ENCODE measurements around the gene CRB3.

DNA sequence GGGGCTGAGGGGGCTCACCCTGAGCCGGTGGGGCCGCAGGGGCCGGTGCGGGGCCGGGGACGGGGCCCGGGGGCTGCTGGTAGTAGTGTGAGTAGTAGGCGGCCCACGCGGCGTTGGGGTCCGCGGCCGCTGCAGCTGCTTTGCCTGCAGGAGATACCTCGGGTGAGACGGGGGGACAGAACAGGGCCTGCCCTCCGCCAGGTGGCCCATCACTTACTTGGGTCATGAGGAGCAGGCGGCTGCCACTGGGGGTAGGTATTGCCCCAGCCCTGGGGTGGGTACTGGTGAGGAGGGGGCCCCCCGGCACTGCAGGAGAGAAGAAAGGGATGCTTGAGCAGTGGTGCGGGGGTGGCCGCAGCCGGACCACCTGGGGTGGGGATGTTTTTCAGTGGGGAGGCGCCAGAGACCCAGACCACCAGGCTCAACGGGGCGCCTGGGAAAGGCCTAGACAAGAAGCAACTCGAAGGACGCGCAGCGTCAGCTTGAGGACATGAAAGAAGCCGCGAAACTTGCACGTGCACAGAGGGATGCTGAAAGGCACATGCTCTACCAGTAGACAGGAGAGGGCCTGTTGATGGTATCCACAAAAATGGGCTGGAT is 48.4 kb upstream of the CRB3 start:
- no peak for TF ChIP-seq RFX5 (IDR thresholded peaks at IDR 0.05; ENCODE audit: low read depth, low read length)
- TF ChIP-seq, protein P1, sequence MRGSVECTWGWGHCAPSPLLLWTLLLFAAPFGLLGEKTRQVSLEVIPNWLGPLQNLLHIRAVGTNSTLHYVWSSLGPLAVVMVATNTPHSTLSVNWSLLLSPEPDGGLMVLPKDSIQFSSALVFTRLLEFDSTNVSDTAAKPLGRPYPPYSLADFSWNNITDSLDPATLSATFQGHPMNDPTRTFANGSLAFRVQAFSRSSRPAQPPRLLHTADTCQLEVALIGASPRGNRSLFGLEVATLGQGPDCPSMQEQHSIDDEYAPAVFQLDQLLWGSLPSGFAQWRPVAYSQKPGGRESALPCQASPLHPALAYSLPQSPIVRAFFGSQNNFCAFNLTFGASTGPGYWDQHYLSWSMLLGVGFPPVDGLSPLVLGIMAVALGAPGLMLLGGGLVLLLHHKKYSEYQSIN (CRISPR knock-in tag; IDR thresholded peaks at IDR 0.05; ENCODE audit: borderline replicate concordance), result no peak
- no peak for TF ChIP-seq GABPB1 (CRISPR knock-in tag; IDR thresholded peaks at IDR 0.05)
- TF ChIP-seq, protein P2, sequence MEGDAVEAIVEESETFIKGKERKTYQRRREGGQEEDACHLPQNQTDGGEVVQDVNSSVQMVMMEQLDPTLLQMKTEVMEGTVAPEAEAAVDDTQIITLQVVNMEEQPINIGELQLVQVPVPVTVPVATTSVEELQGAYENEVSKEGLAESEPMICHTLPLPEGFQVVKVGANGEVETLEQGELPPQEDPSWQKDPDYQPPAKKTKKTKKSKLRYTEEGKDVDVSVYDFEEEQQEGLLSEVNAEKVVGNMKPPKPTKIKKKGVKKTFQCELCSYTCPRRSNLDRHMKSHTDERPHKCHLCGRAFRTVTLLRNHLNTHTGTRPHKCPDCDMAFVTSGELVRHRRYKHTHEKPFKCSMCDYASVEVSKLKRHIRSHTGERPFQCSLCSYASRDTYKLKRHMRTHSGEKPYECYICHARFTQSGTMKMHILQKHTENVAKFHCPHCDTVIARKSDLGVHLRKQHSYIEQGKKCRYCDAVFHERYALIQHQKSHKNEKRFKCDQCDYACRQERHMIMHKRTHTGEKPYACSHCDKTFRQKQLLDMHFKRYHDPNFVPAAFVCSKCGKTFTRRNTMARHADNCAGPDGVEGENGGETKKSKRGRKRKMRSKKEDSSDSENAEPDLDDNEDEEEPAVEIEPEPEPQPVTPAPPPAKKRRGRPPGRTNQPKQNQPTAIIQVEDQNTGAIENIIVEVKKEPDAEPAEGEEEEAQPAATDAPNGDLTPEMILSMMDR (CRISPR knock-in tag; IDR thresholded peaks at IDR 0.05), result no peak
- no peak for TF ChIP-seq YY1 (IDR thresholded peaks at IDR 0.05; ENCODE audit: insufficient read depth, insufficient replicate concordance, low read depth, low read length)
- TF ChIP-seq ATF4 (CRISPR knock-in tag; IDR thresholded peaks at IDR 0.05), result no peak
- no peak for TF ChIP-seq HNRNPK (IDR thresholded peaks at IDR 0.05; ENCODE audit: low read depth, low read length, poor library complexity, severe bottlenecking)
- TF ChIP-seq MAFG (CRISPR knock-in tag; IDR thresholded peaks at IDR 0.05), result no peak
- TF ChIP-seq ARID2 (CRISPR knock-in tag; IDR thresholded peaks at IDR 0.05; ENCODE audit: borderline replicate concordance), result no peak

All from HepG2 (cell line).